Bronchial epithelial cell (primary cell): ENCODE results near the gene NRXN3. TPM values are rescaled to one million over a fixed set of nuclear protein-coding genes. Genes with fewer than 3 reads are reported as not detected.

ENCODE experiments used
- DNase-seq: peaks from one replicate; pipeline ENCODE4 v3.0.0-alpha.2; 2010; ENCODE audit warnings: low read depth
- FAIRE-seq: peaks from 2 replicates; lab custom pipeline; 2011; peaks lifted over from hg19 to GRCh38; lab: Jason Lieb, UNC
- H3K27me3 ChIP-seq: 2 replicates; pipeline ENCODE4 v1.5.1; 2011; ENCODE audit warnings: low read length; ENCODE audit not compliant: control insufficient read depth, insufficient read depth
- H3K36me3 ChIP-seq: 2 replicates; pipeline ENCODE4 v1.5.1; 2011; ENCODE audit warnings: low read length; ENCODE audit not compliant: control insufficient read depth, insufficient read depth
- H3K4me3 ChIP-seq: 2 replicates; pipeline ENCODE4 v1.5.1; 2011; ENCODE audit warnings: mild to moderate bottlenecking, low read depth, low read length, control low read depth
- CTCF ChIP-seq: IDR thresholded peaks from 2 replicates; pipeline ENCODE4 v1.5.1; 2011; ENCODE audit warnings: mild to moderate bottlenecking, moderate library complexity, low read length, control low read depth, inconsistent platforms; ENCODE audit not compliant: insufficient read depth, severe bottlenecking
- total RNA-seq: library from RNA; depleted of rRNA; stranded (reverse); fragments of >200 nt; gene quantifications from 2 replicates; pipeline ENCODE4 v1.2.1, GENCODE V29; 2014

Gene NRXN3
- total RNA-seq, 1 donor from 2014 or later = under 0.01 TPM

GRCh38 chr14:78202976-78203375, 32.8 kb downstream of the NRXN3 start:
- H3K27me3 ChIP-seq = no peaks in the 10 kb centered on the region
- TF ChIP-seq CTCF = no peak
- H3K4me3 ChIP-seq = no peak overlapping the region
- H3K36me3 ChIP-seq = no peaks in the 10 kb centered on the region
- DNase-seq (peak; percentile 98), FAIRE-seq (no peak)

DNA sequence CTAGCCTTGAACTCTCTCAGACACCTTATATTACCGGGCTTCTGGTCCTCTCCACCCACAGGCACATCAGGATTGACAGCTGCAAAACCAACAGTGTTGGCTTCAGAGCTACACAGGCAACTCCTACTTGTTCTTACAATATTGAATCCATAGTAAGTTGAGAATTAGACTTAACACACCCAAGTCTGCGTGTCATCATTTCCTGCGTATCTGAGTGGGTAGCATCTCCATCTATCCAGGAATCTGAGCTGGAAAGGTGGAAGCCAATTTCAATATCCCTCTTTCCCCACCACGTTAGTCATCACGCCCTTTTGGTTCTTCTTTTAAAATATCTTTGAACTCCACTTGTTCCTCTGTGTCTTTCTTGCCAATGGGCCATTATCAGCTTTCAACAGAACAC, 37.2 kb downstream of the NRXN3 start:
- Histone ChIP-seq H3K27me3 (no peaks in the 10 kb centered on the region), H3K36me3 (no peaks in the 10 kb centered on the region), H3K4me3 (no peak overlapping the region)
- DNase-seq (no peak), FAIRE-seq (peak; percentile 72)
- no peak for TF ChIP-seq CTCF

GRCh38 chr14:78220273-78220672, 50.1 kb downstream of the NRXN3 start:
- Histone ChIP-seq H3K4me3 (no peak overlapping the region), H3K27me3 (no peaks in the 10 kb centered on the region), H3K36me3 (no peaks in the 10 kb centered on the region)
- no peak for DNase-seq
- no peak for FAIRE-seq
- TF ChIP-seq CTCF = no peak

GRCh38 chr14:78222746-78223145, 52.6 kb downstream of the NRXN3 start:
- peak; percentile 8 for DNase-seq
- no peak for FAIRE-seq
- no peak for TF ChIP-seq CTCF
- Histone ChIP-seq H3K27me3 (no peaks in the 10 kb centered on the region), H3K36me3 (no peaks in the 10 kb centered on the region), H3K4me3 (no peak overlapping the region)

DNA sequence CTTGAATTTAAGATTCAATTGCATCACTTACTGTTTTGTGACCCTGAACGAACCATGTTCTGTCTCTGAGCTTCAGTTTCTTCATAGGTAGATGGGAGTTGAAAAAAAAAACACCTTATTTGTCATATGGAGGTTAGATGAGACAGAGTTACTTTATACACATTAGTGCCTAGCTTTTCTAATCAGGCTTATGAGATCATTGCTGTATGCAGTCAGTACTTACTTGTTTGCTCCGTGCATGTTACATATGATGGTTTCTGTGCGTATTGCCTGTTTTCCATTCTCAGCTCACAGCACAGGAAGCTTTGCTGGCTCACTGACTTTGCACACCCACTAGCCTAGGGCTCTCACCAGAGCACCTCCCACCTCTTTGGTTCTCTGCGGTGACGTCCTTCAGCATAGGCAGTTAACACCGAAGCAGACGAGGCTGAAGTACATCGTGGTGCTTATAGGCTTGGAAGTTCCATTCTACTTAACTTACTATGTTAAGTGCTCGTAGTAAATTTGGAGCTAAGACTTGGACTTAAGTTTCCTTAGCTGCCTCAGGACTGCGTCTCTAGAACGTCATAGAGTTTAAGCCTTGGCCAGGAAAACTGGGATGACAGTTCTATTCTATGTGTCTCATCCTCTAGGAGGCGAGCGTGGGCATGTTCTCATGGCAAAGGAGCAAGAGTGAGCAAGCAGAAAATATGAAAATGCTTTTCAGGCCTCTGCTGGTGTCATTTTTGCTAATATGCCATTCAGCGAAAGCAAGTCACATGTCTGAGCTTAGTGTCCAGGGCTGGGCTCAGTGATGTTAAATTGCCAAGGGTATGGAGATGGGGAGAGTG, 57.3 kb downstream of the NRXN3 start:
- Histone ChIP-seq H3K36me3 (no peaks in the 10 kb centered on the region), H3K27me3 (peaks cover 6% of the 10 kb centered on the region), H3K4me3 (no peak overlapping the region)
- FAIRE-seq = no peak
- peak; percentile 40 for TF ChIP-seq CTCF
- peak; percentile 88 for DNase-seq

GRCh38 chr14:78228702-78229327, 58.6 kb downstream of the NRXN3 start:
- peaks cover 6% of the 10 kb centered on the region for H3K27me3 ChIP-seq
- H3K36me3 ChIP-seq = no peaks in the 10 kb centered on the region
- FAIRE-seq = no peak
- H3K4me3 ChIP-seq = no peak overlapping the region
- TF ChIP-seq CTCF = no peak
- DNase-seq = no peak
